ENCODE results near the gene HS3ST3A1.
"Not testable (repeated sequence)": the region's sequence is repeated elsewhere in the genome, so short reads cannot be mapped to it uniquely, and the experiment has no call there.

The HS3ST3A1 gene

DNA sequence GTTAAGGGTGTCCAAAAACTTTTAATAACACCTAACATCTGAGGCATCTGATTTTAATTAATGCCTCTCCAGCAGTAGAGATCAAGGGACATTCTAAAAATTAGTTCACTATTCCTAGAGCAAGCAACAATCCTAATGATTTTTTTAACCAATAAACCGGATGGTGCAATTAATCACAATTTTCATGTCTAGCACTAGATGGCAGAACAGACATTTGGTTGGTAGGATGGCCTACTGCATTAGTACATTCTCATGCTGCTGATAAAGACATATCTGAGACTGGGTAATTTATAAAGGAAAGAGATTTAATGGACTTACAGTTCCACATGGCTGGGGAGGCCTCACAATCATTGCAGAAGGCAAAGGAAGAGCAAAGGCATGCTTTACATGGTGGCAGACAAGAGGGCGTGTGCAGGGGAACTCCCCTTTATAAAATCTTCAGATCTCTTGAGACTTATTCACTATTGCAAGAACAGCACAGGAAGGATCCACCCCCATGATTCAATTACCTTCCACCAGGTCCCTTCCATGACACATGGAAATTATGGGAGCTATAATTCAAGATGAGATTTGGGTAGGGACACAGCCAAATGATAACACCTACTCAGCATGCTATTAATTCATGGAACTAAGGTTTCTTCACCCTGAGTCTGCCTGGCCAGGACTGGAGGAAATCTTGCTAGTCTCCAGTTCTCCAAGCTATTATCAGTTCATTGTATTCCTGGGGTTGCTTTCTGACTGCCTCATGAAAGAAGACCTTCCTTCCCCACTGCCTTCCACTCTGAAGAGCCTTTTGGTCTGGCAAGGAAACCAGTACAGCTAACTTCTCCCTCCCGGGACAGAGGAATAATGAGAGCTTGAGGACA lies 24.8 kb downstream of the HS3ST3A1 start:
- DNase-seq = no peak

GRCh38 chr17:13575922-13576419 lies 25.8 kb downstream of the HS3ST3A1 start:
- no peak for DNase-seq

GRCh38 chr17:13575466-13575865 lies 26.3 kb downstream of the HS3ST3A1 start:
- no peak for DNase-seq

DNA sequence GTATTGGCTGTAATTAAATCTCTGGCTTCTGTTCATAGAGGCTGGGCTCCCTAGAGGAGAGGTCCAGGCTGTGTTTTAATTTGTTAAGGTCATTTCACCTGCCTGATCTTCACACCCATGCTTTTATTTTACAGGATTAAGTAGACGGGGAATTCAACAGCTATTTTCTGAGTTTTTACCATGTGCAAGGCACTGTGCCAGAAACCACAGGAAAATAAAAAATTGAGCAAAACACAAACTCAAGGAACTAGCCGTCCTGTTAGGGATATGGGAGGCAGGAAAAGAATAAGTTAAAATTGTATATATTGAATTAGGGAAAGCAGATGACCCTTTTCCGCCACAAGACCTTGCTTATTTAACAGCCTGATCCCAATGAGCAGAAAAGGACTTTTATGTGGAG lies 29.1 kb downstream of the HS3ST3A1 start:
- no peak for DNase-seq

- peak in 1 of 56 donors; percentile 1 for DNase-seq
Measured at GRCh38 chr17:13569398-13570123, 32.2 kb downstream of the HS3ST3A1 start.

- no peak for DNase-seq
Measured at GRCh38 chr17:13568582-13569397, 32.9 kb downstream of the HS3ST3A1 start.

DNA sequence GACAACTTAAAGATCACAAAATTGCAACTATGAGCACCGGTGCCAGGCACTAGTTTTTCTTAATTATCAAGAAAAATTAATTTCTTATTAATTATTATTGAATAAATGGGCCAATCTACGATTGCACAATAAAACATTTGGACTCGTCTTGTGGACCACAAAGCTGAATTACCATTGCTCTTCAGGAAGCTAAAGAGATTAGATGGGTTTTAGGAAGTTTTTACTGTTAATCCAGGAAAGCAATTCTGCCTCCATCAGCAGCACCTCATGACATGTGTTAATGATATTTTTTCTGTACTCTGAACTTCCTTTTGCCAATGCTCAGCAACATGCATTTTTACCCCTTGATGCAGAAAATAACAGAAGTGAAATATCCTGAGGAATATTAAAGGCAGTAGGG lies 37.9 kb downstream of the HS3ST3A1 start:
- no peak for DNase-seq

- no peak for DNase-seq
Measured at GRCh38 chr17:13562271-13562800, 39.4 kb downstream of the HS3ST3A1 start.

DNA sequence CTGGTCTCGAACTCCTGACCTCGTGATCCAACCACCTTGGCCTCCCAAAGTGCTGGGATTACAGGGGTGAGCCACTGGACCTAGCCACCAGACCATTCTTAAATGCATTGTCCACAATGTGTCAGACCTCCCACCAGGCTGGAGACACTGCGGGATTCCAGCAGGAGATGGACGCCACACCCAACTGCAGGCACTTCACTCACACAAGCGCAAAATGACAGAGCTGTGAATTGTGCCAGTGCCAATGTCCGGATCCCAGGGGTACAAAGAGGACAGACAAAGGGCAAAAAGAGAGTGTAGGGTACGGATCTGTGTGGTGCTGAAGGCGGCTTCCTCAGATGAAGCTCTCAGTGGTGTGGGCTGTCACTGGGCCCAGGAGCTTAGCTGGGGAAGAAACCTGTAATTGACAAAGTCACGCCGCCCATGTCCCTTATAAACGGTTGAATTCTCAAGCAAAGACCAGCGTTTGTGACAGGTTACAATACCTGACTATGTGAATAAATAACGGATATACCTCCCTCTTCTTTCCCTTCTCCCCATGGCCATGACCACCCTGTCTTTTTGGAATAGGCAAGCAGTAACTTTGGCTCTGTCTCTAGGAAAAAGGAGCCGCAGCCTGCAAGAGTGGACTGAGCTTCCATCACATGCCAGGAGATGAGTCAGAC lies 40.0 kb downstream of the HS3ST3A1 start:
- no peak for DNase-seq

- DNase-seq = no peak
Measured at GRCh38 chr17:13560935-13561334, 40.8 kb downstream of the HS3ST3A1 start.

DNA sequence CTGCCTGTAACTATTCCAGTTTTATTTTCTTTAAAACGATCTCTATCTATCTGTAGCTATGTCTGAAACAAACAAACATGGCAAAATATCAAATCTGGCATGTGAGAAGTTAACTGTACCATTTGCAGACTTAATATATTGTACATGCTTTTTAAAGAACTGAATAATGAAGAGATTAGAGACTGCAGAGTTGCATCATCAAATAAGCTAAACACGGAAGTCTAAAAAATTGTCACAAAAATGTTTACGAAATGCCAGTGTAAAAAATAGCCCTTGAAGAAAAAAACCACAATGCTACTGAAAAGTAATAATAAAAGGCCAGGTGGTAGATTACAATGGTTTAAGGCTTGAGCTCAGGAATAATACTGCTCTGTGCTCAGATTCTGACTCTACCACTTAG lies 43.1 kb downstream of the HS3ST3A1 start:
- DNase-seq = no peak

GRCh38 chr17:13557077-13557476 lies 44.7 kb downstream of the HS3ST3A1 start:
- no peak for DNase-seq

DNA sequence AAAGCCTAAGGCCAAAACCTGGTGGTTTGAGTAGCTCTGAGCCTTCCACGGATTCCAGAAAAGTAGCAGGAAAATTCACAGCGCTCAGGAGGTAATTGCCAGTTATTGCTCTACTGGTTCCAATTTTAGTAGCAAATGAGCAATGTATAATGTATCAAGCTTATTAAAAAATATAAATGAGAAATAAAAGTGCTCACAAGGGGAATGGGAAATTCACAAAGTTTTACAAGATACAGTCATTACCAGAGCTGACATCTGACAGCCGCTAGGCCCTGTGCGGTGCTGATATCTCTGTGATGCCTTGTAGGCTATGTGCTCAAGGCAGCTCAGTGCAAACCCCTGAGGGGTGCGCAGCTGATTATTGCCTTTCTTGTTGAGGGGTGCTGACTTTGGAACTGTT lies 47.5 kb downstream of the HS3ST3A1 start:
- DNase-seq = no peak

DNA sequence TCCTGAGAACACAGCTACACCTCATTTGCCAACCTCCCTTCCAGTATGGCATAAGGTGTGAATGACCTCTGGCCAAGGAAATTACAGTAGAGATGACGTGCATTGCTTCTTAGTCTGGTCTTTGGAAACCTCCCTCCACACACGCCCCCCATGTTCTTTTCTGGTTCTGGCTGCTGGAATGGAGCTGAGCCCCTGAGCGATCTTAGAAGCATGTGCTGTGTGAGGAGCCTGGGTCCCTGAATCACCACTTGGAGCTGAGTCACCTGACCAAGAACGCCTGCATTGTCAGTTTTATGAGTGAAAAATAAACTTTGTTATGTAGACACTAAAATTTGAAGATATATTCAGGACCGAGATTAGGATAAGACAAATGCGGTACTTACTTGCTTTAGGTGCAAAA lies 51.4 kb downstream of the HS3ST3A1 start:
- no peak for DNase-seq

DNA sequence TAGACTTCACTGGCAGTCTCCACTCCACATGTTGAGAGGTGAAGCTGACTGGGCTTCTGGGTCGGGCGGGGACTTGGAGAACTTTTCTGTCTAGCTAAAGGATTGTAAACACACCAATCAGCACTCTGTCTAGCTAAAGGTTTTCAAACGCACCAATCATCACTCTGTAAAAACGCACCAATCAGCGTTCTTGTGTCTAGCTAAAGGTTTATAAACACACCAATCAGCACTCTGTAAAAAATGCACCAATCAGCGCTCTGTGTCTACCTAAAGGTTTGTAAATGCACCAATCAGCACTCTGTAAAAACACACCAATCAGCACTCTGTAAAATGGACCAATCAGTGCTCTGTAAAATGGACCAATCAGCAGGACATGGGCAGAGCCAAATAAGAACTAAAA lies 53.2 kb downstream of the HS3ST3A1 start:
- DNase-seq = not testable (repeated sequence)

DNA sequence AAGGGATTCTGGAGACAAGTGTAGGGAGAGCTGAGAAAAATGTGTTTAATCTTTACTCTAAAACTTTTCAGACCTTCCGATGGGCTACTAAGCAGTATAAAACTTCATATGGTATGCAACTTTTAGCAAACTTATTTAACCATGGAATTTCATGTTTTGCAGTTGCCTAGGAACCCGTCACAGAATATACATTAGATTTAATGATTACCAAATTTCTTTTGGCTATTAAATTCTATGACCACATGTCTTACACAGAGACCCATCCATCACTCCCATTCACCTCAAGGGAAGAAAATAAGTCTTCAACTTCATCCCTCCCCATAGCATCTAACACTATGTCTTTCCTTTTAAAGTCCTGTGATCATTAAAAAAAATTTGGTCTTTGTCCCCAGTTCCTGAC lies 54.9 kb downstream of the HS3ST3A1 start:
- DNase-seq = no peak

- no peak for DNase-seq
Measured at GRCh38 chr17:13545941-13546340, 55.8 kb downstream of the HS3ST3A1 start.

- no peak for DNase-seq
Measured at GRCh38 chr17:13544765-13545164, 57.0 kb downstream of the HS3ST3A1 start.

GRCh38 chr17:13544292-13544691 lies 57.4 kb downstream of the HS3ST3A1 start:
- peak in 10 of 56 donors; percentile 0 to 26 (median 8) for DNase-seq

DNA sequence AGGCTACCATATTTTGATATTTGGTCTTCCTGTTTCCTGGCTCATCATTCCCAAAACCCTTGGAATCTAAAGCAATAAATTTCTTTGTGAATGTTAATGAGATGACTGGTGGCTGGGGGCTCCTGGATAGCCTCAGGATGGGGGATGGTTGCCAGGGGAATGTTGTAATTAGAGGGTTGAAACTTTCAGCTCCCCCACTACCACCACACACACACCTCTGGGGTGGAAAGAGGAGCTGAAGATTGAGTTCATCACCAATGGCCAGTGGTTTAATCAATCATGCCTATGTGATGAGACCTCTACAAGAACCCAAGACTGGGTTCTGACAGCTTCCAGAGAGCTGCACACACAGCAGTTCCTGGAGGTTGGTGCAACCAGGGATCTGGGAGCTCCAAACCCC lies 59.1 kb downstream of the HS3ST3A1 start:
- no peak for DNase-seq

DNA sequence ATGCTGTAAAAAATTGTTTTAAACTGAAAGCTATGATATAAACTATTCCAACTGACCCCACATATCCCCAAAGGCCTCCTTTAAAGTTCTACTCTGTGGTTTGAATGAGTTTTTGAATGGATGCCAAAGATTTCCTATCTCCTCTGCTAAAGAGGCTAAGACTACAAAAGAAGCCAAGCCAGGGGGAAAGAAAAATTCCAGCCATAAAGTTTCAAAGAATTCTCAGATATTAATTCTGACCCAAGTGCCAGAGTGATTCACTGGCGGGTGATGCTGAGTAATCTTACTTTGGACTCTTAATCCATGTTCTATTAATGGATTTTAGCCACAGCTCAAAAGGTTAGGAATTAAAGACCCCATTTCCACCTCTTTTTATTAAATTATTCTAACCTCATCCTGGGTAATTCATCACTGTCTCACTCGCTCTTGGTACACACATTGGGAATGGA lies 60.7 kb downstream of the HS3ST3A1 start:
- no peak for DNase-seq

Measured in amygdala (tissue), 56 donors.